MCF 10A (cell line): ENCODE data around the gene SH3RF1. TPM values are rescaled to one million over a fixed set of nuclear protein-coding genes. Genes with fewer than 3 reads are reported as not detected.

Source experiments
- BruUV-seq: library from RNA; stranded (reverse); fragments of 400-500 nt; replicated peaks from 2 replicates; lab custom pipeline; 2021; lab: Mats Ljungman, UMichigan
- CTCF ChIA-PET: fragments of 300-600 bp; sonication (Branson Sonifier 250); formaldehyde crosslinking; extraction: SDS; loops from one replicate; lab custom pipeline; 2021; ENCODE audit warnings: antibody characterized with exemption, inconsistent platforms; lab: Yijun Ruan, JAX
- POLR2A ChIA-PET: fragments of 300-600, 350-650 bp; sonication (Branson Sonifier 250); formaldehyde crosslinking; extraction: SDS; loops from one replicate; lab custom pipeline; 2020; ENCODE audit warnings: antibody characterized with exemption, inconsistent platforms; lab: Yijun Ruan, JAX
- DNase-seq: peaks from one replicate; pipeline ENCODE4 v3.0.0-alpha.2; 2018; ENCODE audit not compliant: unreplicated experiment
- H3K27ac Mint-ChIP-seq: one replicate; pipeline ENCODE4 v1.8.0; 2022; ENCODE audit warnings: mild to moderate bottlenecking, low read depth, mixed read lengths; ENCODE audit not compliant: unreplicated experiment
- H3K27me3 Mint-ChIP-seq: one replicate; pipeline ENCODE4 v1.8.0; 2022; ENCODE audit warnings: mixed read lengths; ENCODE audit not compliant: insufficient read depth, unreplicated experiment
- H3K36me3 Mint-ChIP-seq: one replicate; pipeline ENCODE4 v1.8.0; 2022; ENCODE audit warnings: mild to moderate bottlenecking, moderate library complexity, mixed read lengths; ENCODE audit not compliant: insufficient read depth, unreplicated experiment
- H3K4me1 Mint-ChIP-seq: one replicate; pipeline ENCODE4 v1.8.0; 2022; ENCODE audit warnings: mixed read lengths; ENCODE audit not compliant: insufficient read depth, unreplicated experiment
- H3K4me3 Mint-ChIP-seq: one replicate; pipeline ENCODE4 v1.8.0; 2022; ENCODE audit warnings: mild to moderate bottlenecking, moderate library complexity, mixed read lengths; ENCODE audit not compliant: unreplicated experiment
- H3K9me3 Mint-ChIP-seq: one replicate; pipeline ENCODE4 v1.8.0; 2022; ENCODE audit warnings: mixed read lengths; ENCODE audit not compliant: unreplicated experiment
- CTCF ChIP-seq: fragments of 200-600 bp; IDR thresholded peaks from one replicate; pipeline ENCODE4 v1.8.0; 2022; ENCODE audit warnings: antibody characterized with exemption, mild to moderate bottlenecking; ENCODE audit not compliant: unreplicated experiment
- intact Hi-C: fragments of 100-400 bp; cut with micrococcal nuclease; formaldehyde crosslinking; loops from 2 replicates; pipeline ENCODE4 v1.14.1; 2022
- total RNA-seq: library from RNA; stranded (reverse); gene quantifications from 2 replicates; pipeline ENCODE4 v1.2.3, GENCODE V29; 2022

The SH3RF1 gene
- total RNA-seq, 1 experiment from 2014 or later = 17.4 TPM

DNA sequence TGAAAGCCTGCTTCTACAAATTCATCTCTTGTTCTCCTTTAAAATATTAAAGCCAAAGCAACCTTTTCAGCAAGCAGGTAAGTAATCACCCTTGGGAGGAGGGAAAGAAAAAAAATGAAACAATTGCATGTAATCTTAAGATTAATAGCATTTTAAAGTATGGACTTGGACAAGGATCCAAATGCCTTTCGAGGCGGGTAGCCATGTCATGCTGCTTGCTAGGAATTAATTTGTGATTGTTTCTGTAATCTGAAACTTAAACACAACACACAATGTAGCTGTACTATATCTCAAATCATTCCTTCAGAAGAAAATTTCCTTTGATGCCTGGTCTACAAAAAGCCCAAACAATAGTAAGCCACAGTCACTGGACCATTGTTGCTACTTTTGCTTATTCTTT, 148.3 kb downstream of the SH3RF1 start:
- no peaks in the 10 kb centered on the region for H3K9me3 Mint-ChIP-seq
- no peak overlapping the region for H3K27ac Mint-ChIP-seq
- H3K4me3 Mint-ChIP-seq = no peak overlapping the region
- H3K4me1 Mint-ChIP-seq = no peaks in the 10 kb centered on the region
- DNase-seq = no peak
- H3K27me3 Mint-ChIP-seq = no peaks in the 10 kb centered on the region
- ChIA-PET CTCF (no interaction called here), POLR2A (no interaction called here)
- H3K36me3 Mint-ChIP-seq = peaks cover 9% of the 10 kb centered on the region
- BruUV-seq = no TSS peak
- intact Hi-C loops = no loop called here
- no peak for TF ChIP-seq CTCF

DNA sequence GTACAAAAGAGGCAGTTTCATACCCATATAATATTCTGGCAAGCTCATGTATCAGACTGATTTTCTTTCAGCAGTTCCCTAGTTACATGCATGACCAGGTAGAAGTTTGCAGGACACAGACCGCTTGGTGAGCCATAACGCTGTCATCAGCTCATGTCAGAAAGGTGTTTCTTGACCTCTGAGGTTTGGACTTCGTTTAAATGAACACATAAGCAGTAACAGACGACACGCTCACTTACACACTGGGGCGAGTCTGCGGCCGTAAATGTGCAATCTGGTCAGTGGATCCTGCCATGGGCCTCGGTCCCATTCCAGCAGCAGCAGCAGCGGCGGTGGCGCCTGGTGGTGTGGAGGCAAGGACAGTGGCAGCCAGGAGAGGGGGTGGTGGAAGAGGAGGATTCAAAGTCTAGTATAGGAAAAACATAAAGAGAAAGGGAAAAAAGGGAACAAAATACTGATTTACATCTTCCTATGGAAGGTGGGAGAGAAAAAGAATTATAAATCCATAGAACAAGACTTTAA, 148.8 kb downstream of the SH3RF1 start:
- no peak for DNase-seq
- CTCF ChIA-PET = no interaction called here
- TF ChIP-seq CTCF = no peak
- H3K4me3 Mint-ChIP-seq = no peak overlapping the region
- H3K27me3 Mint-ChIP-seq = no peaks in the 10 kb centered on the region
- POLR2A ChIA-PET = no interaction called here
- H3K9me3 Mint-ChIP-seq = no peaks in the 10 kb centered on the region
- H3K4me1 Mint-ChIP-seq = no peaks in the 10 kb centered on the region
- no TSS peak for BruUV-seq
- H3K36me3 Mint-ChIP-seq = peaks cover 11% of the 10 kb centered on the region
- intact Hi-C loops = no loop called here
- no peak overlapping the region for H3K27ac Mint-ChIP-seq

- no peak for DNase-seq
- intact Hi-C loops = no loop called here
Measured at GRCh38 chr4:169120624-169121023, 150.1 kb downstream of the SH3RF1 start.

DNA sequence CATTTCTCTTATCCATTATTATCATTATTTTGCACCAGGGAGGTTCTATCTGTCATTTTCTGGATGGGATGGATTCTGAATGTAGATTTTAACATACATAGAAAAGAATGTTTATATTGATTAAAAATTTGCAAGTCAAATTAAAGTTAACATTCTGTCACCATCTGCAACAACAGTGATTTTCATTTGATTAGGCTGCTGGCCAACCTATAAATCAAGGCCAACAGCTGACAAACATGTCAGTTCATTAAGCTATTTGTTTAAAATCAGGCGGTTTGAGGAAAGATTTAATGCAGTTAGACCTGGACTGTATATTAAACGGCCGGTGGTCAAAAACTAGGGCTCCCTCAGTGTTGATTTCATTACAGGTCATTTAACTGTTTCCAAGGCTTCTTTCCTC, 151.2 kb downstream of the SH3RF1 start:
- Mint-ChIP-seq H3K27me3 (no peaks in the 10 kb centered on the region), H3K36me3 (peaks cover 11% of the 10 kb centered on the region), H3K9me3 (no peaks in the 10 kb centered on the region), H3K27ac (no peak overlapping the region), H3K4me3 (no peak overlapping the region), H3K4me1 (peaks cover 10% of the 10 kb centered on the region)
- DNase-seq = no peak
- no peak for TF ChIP-seq CTCF
- ChIA-PET CTCF (interaction anchor here (0.7 to 1.4 kb wide), 2 partner anchors 265 to 366 kb away, joined by 3 read pairs; no protein-coding TSS in a partner anchor), POLR2A (interaction anchor here (0.5 kb wide), 1 partner anchor 17 kb away, joined by 3 read pairs; no protein-coding TSS in a partner anchor)
- intact Hi-C loops = loop anchor here (10.0 kb wide), 1 partner anchor 95 kb away; no protein-coding TSS in a partner anchor
- no TSS peak for BruUV-seq

More at GRCh38 chr4:169120624-169121023, 150.1 kb downstream of the SH3RF1 start:
- H3K4me1 Mint-ChIP-seq = peaks cover 8% of the 10 kb centered on the region
- ChIA-PET CTCF (interaction anchor here (1.4 kb wide), 1 partner anchor 365 kb away, joined by 3 read pairs; no protein-coding TSS in a partner anchor), POLR2A (interaction anchor here (1.1 kb wide), 1 partner anchor 74 kb away, joined by 4 read pairs; no protein-coding TSS in a partner anchor)
- no peaks in the 10 kb centered on the region for H3K9me3 Mint-ChIP-seq
- no peaks in the 10 kb centered on the region for H3K27me3 Mint-ChIP-seq
- H3K27ac Mint-ChIP-seq = no peak overlapping the region
- no peak overlapping the region for H3K4me3 Mint-ChIP-seq
- no TSS peak for BruUV-seq
- no peak for TF ChIP-seq CTCF
- H3K36me3 Mint-ChIP-seq = peaks cover 11% of the 10 kb centered on the region
